Esophagus squamous epithelium (tissue), 5 donors: ENCODE measurements around the gene TMEM63C. TPM values are rescaled to one million over a fixed set of nuclear protein-coding genes. Genes with fewer than 3 reads are reported as not detected.

Source experiments
- DNase-seq: peaks from one replicate; lab custom pipeline; 2025; lab: John Stamatoyannopoulos, UW
- H3K27ac ChIP-seq, 4 donors: fragments of 200-600 bp; sonication (generic); one replicate each; pipeline ENCODE4 v1.5.1; 2016 to 2019; ENCODE audit warnings: mild to moderate bottlenecking in 1 of 4
- H3K27me3 ChIP-seq, 4 donors: fragments of 200-600 bp; sonication (generic); 1 replicate in 3 of 4; 2 replicates in 1 of 4; pipeline versions ENCODE4 v1.5.1 to v1.6.0; 2017 to 2021; ENCODE audit warnings: antibody characterized with exemption in 1 of 4
- H3K36me3 ChIP-seq, 3 donors: fragments of 200-600 bp; sonication (generic); one replicate each; pipeline ENCODE4 v1.5.1; 2016 to 2019
- H3K4me1 ChIP-seq, 3 donors: fragments of 200-600 bp; sonication (generic); one replicate each; pipeline ENCODE4 v1.5.1; 2017 to 2019
- H3K4me3 ChIP-seq, 4 donors: fragments of 200-600 bp; sonication (generic); 1 replicate in 3 of 4; 2 replicates in 1 of 4; pipeline ENCODE4 v1.5.1; 2016 to 2019; ENCODE audit warnings: mild to moderate bottlenecking in 2 of 4, moderate library complexity in 1 of 4
- H3K9me3 ChIP-seq, 3 donors: fragments of 200-600 bp; sonication (generic); one replicate each; pipeline ENCODE4 v1.5.1; 2016 to 2019
- CTCF ChIP-seq, 6 experiments: fragments of 450-650 bp in 4 of 6; fragments of 200-600 bp in 2 of 6; sonication (generic) in 2 of 6; IDR thresholded peaks; one replicate each; pipeline ENCODE4 v1.5.1; 2016 to 2019; ENCODE audit warnings: antibody characterized with exemption in 6 of 6, mild to moderate bottlenecking in 4 of 6, moderate library complexity in 4 of 6
- POLR2A ChIP-seq, 4 donors: fragments of 450-650 bp; IDR thresholded peaks; one replicate each; pipeline ENCODE4 v1.6.1; 2017; ENCODE audit warnings: antibody characterized with exemption in 4 of 4, mild to moderate bottlenecking in 4 of 4, moderate library complexity in 3 of 4
- WGBS, 2 donors: methylation state at CpG; one replicate each; pipeline ENCODE4 v1.1.5; 2018; 5-methylcytosine and 5-hydroxymethylcytosine counted together
- intact Hi-C: fragments of 100-400 bp; cut with DNase I; formaldehyde crosslinking; loops from one replicate; pipeline ENCODE4 v1.15.0; 2022
- total RNA-seq, 4 donors: library from RNA; depleted of rRNA; stranded (reverse); fragments of >200 nt; gene quantifications; one replicate each; pipeline ENCODE4 v1.1.0, GENCODE V29; 2016
- donor health status: DM: yes; HTN: yes; CAD: no.

TMEM63C gene
- total RNA-seq, 4 donors from 2014 or later: 5.2 to 18.6 (median 9.8) TPM

GRCh38 chr14:77248666-77249065, 67.1 kb downstream of the TMEM63C start:
- TF ChIP-seq POLR2A (IDR thresholded peaks at IDR 0.05) (no peak), CTCF (IDR thresholded peaks at IDR 0.05) (no peak)
- 66 to 80% methylated on average over 7 of the region's 7 CpGs for WGBS, 2 donors
- H3K9me3 ChIP-seq: no peaks in the 10 kb centered on the region
- intact Hi-C loops: no loop called here
- no peak overlapping the region for H3K4me3 ChIP-seq
- H3K4me1 ChIP-seq: no peaks in the 10 kb centered on the region
- no peak overlapping the region for H3K27ac ChIP-seq
- H3K27me3 ChIP-seq: no peaks in the 10 kb centered on the region
- H3K36me3 ChIP-seq: peaks cover 0 to 54% (median 5%) of the 10 kb centered on the region in 3 donors
- DNase-seq: no peak

GRCh38 chr14:77249286-77249685, 67.7 kb downstream of the TMEM63C start:
- intact Hi-C loops: no loop called here
- WGBS, 2 donors: 88% methylated on average over 7 of the region's 7 CpGs; no CpG with 5 or more reads in 1 of the 2 donors
- no peak for DNase-seq
- H3K27me3 ChIP-seq: no peaks in the 10 kb centered on the region
- no peak overlapping the region for H3K27ac ChIP-seq
- peaks cover 0 to 58% (median 5%) of the 10 kb centered on the region in 3 donors for H3K36me3 ChIP-seq
- H3K4me1 ChIP-seq: no peaks in the 10 kb centered on the region
- H3K9me3 ChIP-seq: no peaks in the 10 kb centered on the region
- TF ChIP-seq POLR2A (IDR thresholded peaks at IDR 0.05) (no peak), CTCF (IDR thresholded peaks at IDR 0.05) (no peak)
- no peak overlapping the region for H3K4me3 ChIP-seq

- no peaks in the 10 kb centered on the region for H3K4me1 ChIP-seq
- H3K4me3 ChIP-seq: no peak overlapping the region
- no peak for DNase-seq
- no peaks in the 10 kb centered on the region for H3K9me3 ChIP-seq
- no peak overlapping the region for H3K27ac ChIP-seq
- TF ChIP-seq CTCF (IDR thresholded peaks at IDR 0.05): no peak
- no peak for TF ChIP-seq POLR2A (IDR thresholded peaks at IDR 0.05)
- intact Hi-C loops: no loop called here
- no peaks in the 10 kb centered on the region for H3K27me3 ChIP-seq
- 73 to 87% methylated on average over 6 of the region's 6 CpGs for WGBS, 2 donors
- H3K36me3 ChIP-seq: peaks cover 0 to 58% (median 5%) of the 10 kb centered on the region in 3 donors
Measured at GRCh38 chr14:77250927-77251326, 69.3 kb downstream of the TMEM63C start.

GRCh38 chr14:77251870-77252269, 70.3 kb downstream of the TMEM63C start:
- intact Hi-C loops: no loop called here
- Histone ChIP-seq H3K27ac (no peak overlapping the region), H3K4me3 (no peak overlapping the region), H3K4me1 (no peaks in the 10 kb centered on the region), H3K9me3 (no peaks in the 10 kb centered on the region), H3K36me3 (peaks cover 0 to 50% (median 0%) of the 10 kb centered on the region in 3 donors), H3K27me3 (peaks cover 0 to 3% (median 0%) of the 10 kb centered on the region in 4 donors)
- WGBS, 2 donors: 87 to 91% methylated on average over 6 to 7 of the region's 11 CpGs
- TF ChIP-seq CTCF (IDR thresholded peaks at IDR 0.05) (no peak), POLR2A (IDR thresholded peaks at IDR 0.05) (no peak)
- DNase-seq: no peak

- no peak for TF ChIP-seq CTCF (IDR thresholded peaks at IDR 0.05)
- TF ChIP-seq POLR2A (IDR thresholded peaks at IDR 0.05): no peak
- DNase-seq: no peak
Measured at GRCh38 chr14:77253333-77254190, 72.0 kb downstream of the TMEM63C start.

More at GRCh38 chr14:77253333-77254190, 72.0 kb downstream of the TMEM63C start:
- Histone ChIP-seq H3K36me3 (peaks cover 0 to 47% (median 0%) of the 10 kb centered on the region in 3 donors), H3K4me3 (no peak overlapping the region), H3K4me1 (no peaks in the 10 kb centered on the region), H3K9me3 (no peaks in the 10 kb centered on the region), H3K27me3 (peaks cover 0 to 12% (median 0%) of the 10 kb centered on the region in 4 donors), H3K27ac (no peak overlapping the region)
- 63 to 74% methylated on average over 10 to 11 of the region's 20 CpGs for WGBS, 2 donors
- intact Hi-C loops: no loop called here
